Chondrocyte (in vitro differentiated cells): ENCODE results near the gene FYB2. TPM values are rescaled to one million over a fixed set of nuclear protein-coding genes. Genes with fewer than 3 reads are reported as not detected.

Experiments used
- DNase-seq: peaks from one replicate; pipeline ENCODE4 v3.0.0; 2021; ENCODE audit warnings: mixed read lengths, low spot score
- H3K27ac Mint-ChIP-seq: one replicate; pipeline ENCODE4 v1.8.0; 2021; ENCODE audit warnings: mild to moderate bottlenecking, moderate library complexity, mixed read lengths; ENCODE audit not compliant: unreplicated experiment
- H3K27me3 Mint-ChIP-seq: 2 replicates; pipeline ENCODE4 v1.8.0; 2021; ENCODE audit warnings: low read depth, mixed read lengths
- H3K36me3 Mint-ChIP-seq: 2 replicates; pipeline ENCODE4 v1.8.0; 2021; ENCODE audit warnings: low read depth, mixed read lengths
- H3K4me1 Mint-ChIP-seq: 2 replicates; pipeline ENCODE4 v1.8.0; 2021; ENCODE audit warnings: low read depth, mild to moderate bottlenecking, mixed read lengths
- H3K4me3 Mint-ChIP-seq: one replicate; pipeline ENCODE4 v1.8.0; 2021; ENCODE audit warnings: mild to moderate bottlenecking, moderate library complexity, mixed read lengths; ENCODE audit not compliant: unreplicated experiment
- H3K9me3 Mint-ChIP-seq: 2 replicates; pipeline ENCODE4 v1.8.0; 2021; ENCODE audit warnings: low read depth, mixed read lengths
- total RNA-seq: library from RNA; stranded (reverse); gene quantifications from 3 replicates; pipeline ENCODE4 v1.2.1, GENCODE V29; 2021
- TF ChIP-seq, protein P1 (sequence below): fragments of 200-600 bp; sonication (generic); IDR thresholded peaks from 2 replicates; pipeline ENCODE4 v1.5.0; 2021; ENCODE audit warnings: antibody characterized with exemption, mild to moderate bottlenecking, moderate library complexity

Gene FYB2
- total RNA-seq, 1 donor from 2014 or later, result 0.10 TPM

DNA sequence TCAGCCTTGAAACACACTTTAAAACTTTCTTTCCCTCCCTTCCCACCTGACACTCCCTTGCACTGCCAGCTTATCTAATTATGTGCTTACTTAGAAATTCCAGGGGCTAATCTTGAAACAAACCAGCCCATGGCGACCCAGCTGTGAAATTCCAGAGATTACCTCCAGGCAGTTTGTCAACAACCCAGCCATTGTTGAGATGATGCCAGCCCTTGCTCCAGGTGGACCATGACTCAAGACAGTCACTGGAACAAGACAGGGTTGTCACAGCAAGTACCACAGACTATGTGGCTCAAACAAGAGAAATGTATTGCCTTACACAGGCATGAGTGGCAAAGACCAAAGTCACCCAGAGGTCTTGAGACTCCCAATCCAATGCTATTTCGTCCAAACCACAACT is 7.9 kb downstream of the FYB2 start:
- H3K36me3 Mint-ChIP-seq, result peaks cover 2% of the 10 kb centered on the region
- H3K27me3 Mint-ChIP-seq, result peaks cover 14% of the 10 kb centered on the region
- H3K27ac Mint-ChIP-seq, result no peak overlapping the region
- H3K4me1 Mint-ChIP-seq, result no peaks in the 10 kb centered on the region
- no peak for DNase-seq
- TF ChIP-seq, protein P1, sequence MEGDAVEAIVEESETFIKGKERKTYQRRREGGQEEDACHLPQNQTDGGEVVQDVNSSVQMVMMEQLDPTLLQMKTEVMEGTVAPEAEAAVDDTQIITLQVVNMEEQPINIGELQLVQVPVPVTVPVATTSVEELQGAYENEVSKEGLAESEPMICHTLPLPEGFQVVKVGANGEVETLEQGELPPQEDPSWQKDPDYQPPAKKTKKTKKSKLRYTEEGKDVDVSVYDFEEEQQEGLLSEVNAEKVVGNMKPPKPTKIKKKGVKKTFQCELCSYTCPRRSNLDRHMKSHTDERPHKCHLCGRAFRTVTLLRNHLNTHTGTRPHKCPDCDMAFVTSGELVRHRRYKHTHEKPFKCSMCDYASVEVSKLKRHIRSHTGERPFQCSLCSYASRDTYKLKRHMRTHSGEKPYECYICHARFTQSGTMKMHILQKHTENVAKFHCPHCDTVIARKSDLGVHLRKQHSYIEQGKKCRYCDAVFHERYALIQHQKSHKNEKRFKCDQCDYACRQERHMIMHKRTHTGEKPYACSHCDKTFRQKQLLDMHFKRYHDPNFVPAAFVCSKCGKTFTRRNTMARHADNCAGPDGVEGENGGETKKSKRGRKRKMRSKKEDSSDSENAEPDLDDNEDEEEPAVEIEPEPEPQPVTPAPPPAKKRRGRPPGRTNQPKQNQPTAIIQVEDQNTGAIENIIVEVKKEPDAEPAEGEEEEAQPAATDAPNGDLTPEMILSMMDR, result no peak
- H3K4me3 Mint-ChIP-seq, result no peak overlapping the region
- H3K9me3 Mint-ChIP-seq, result peaks cover 12% of the 10 kb centered on the region

DNA sequence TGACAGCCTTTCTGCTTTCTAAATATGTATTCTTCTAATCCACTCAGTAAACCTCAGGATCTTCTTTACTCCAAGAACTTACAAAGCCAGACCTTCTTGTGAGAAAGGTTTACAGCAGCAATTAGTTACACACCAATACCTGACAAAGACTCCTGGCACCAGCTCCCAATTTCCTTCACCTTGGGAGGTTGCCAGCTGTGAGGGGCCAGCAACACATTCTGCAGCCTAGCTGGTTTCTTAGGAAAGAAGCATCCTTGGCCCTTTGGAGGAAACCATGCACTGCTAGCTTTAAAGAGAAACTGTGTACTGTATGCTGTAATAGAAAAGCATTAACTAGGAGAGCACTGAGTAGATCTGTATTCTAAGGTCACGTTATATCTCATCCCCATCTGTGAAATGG is 10.8 kb downstream of the FYB2 start:
- H3K9me3 Mint-ChIP-seq, result no peaks in the 10 kb centered on the region
- H3K4me3 Mint-ChIP-seq, result no peak overlapping the region
- no peak for DNase-seq
- H3K27me3 Mint-ChIP-seq, result peaks cover 14% of the 10 kb centered on the region
- no peaks in the 10 kb centered on the region for H3K4me1 Mint-ChIP-seq
- TF ChIP-seq, protein P1, result no peak
- no peaks in the 10 kb centered on the region for H3K36me3 Mint-ChIP-seq
- H3K27ac Mint-ChIP-seq, result no peak overlapping the region

DNA sequence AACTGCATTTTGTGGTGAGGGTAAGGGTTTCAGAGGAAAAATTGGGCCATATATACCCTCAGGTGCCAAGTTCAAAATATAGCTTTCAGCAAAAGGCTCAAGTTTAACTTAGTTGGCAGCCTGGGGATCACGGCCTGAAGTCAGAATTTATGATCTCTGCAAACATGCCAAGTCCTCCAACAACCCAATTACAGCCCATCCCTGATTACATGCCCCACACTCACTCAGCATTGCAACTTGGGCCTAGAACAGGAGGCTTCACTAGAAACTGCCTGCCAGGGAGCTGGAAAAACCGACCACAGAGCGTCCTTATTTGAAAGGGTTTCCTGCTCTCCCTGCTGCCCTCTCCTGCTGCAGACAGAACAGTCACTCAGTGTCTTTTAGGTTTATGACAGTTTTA is 12.4 kb downstream of the FYB2 start:
- H3K4me1 Mint-ChIP-seq, result no peaks in the 10 kb centered on the region
- TF ChIP-seq, protein P1, result peak; percentile 39
- DNase-seq, result no peak
- H3K9me3 Mint-ChIP-seq, result no peaks in the 10 kb centered on the region
- peaks cover 8% of the 10 kb centered on the region for H3K27me3 Mint-ChIP-seq
- no peak overlapping the region for H3K27ac Mint-ChIP-seq
- no peaks in the 10 kb centered on the region for H3K36me3 Mint-ChIP-seq
- H3K4me3 Mint-ChIP-seq, result no peak overlapping the region

DNA sequence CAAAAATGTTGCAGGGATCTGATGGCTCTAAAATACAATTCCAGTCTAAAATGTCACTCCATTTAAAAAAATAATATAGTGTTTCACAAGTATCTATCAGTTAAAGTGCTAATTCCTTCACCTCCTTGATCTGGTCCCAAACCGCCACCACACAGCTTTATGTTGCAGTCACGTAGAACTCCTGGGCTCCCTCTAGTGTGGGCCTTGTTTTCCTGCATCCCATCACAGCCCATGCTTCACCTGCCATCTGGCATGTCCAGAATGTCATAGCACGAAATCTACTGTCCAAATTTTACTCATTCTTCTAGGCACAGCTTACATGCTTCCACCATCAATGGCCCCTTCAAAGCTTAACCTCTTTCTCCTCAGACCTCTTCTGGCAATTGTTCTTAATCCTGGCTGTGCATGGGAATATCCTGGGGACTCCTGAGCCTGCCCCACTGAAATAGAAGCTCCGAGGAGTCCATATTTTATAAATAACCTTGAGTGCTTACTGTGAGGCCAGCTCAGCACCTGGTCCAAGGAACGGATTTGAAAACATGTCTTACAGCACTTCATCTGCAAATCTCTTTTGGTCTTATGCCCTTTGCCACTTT is 15.5 kb downstream of the FYB2 start:
- no peak overlapping the region for H3K27ac Mint-ChIP-seq
- TF ChIP-seq, protein P1, result peak; percentile 77
- no peaks in the 10 kb centered on the region for H3K36me3 Mint-ChIP-seq
- H3K4me1 Mint-ChIP-seq, result peaks cover 5% of the 10 kb centered on the region
- H3K27me3 Mint-ChIP-seq, result no peaks in the 10 kb centered on the region
- DNase-seq, result no peak
- H3K9me3 Mint-ChIP-seq, result no peaks in the 10 kb centered on the region
- no peak overlapping the region for H3K4me3 Mint-ChIP-seq

DNA sequence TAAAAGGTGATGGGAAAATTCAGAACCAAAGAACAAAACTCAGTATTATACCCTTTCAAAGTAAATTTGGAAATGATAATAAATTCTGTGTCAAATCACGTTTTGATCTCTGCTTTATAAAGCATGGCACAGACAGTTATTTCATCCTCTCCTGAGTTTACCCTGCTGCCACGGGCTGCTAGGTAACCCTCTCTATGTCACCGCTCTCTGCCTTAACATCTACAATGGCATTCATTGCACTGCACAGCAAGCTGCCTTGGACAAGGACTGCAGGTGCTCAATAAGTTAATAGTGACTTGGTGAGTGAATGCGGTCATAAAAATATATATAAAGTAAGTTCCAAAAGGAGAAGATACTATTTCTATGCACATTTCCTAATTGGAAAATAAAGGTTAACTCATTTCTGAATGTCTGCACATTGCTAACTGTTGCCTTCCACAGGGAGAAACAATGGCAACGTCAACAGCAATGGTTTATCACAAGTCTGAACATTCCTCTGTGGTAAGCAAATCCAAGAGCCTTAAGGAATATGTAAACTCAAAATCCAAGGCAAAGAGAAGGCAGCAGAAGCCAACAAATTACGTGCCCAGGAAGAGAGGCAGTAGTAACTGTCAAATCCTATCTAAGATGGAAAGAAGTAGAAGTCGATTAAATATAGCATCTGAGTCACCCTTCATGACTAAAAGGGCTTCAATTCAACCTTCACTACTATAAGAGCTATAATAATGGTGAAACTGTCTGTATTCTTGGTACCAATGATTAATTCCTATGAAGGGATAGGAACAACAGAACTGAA is 19.4 kb downstream of the FYB2 start:
- peaks cover 17% of the 10 kb centered on the region for H3K4me1 Mint-ChIP-seq

More for the DNA sequence above, 19.4 kb downstream of the FYB2 start:
- no peaks in the 10 kb centered on the region for H3K9me3 Mint-ChIP-seq
- DNase-seq, result no peak
- H3K36me3 Mint-ChIP-seq, result no peaks in the 10 kb centered on the region
- TF ChIP-seq, protein P1, result no peak
- H3K27me3 Mint-ChIP-seq, result no peaks in the 10 kb centered on the region
- H3K27ac Mint-ChIP-seq, result no peak overlapping the region
- no peak overlapping the region for H3K4me3 Mint-ChIP-seq
